Parathyroid adenoma (tissue), 2 donors: Measurements from ENCODE around the gene HNRNPA2B1.

ENCODE experiments used
- H2AFZ ChIP-seq: fragments of 300-600 bp; sonication (generic); one replicate; pipeline ENCODE4 v1.7.0; 2017; ENCODE audit warnings: antibody characterized with exemption, mild to moderate bottlenecking
- H3K27ac ChIP-seq: fragments of 300-600 bp; sonication (generic); one replicate; pipeline ENCODE4 v1.7.0; 2017
- H3K27me3 ChIP-seq: fragments of 300-600 bp; sonication (generic); one replicate; pipeline ENCODE4 v1.7.0; 2017; ENCODE audit warnings: low read length; ENCODE audit not compliant: control insufficient read depth, insufficient read depth
- H3K36me3 ChIP-seq: fragments of 300-600 bp; sonication (generic); one replicate; pipeline ENCODE4 v1.7.0; 2017; ENCODE audit warnings: low read length; ENCODE audit not compliant: control insufficient read depth, insufficient read depth
- H3K4me1 ChIP-seq: fragments of 300-600 bp; sonication (generic); one replicate; pipeline ENCODE4 v1.7.0; 2017; ENCODE audit warnings: control low read depth
- H3K4me2 ChIP-seq: fragments of 300-600 bp; sonication (generic); one replicate; pipeline ENCODE4 v1.7.0; 2017; ENCODE audit warnings: low read length
- H3K4me3 ChIP-seq: fragments of 300-600 bp; sonication (generic); one replicate; pipeline ENCODE4 v1.7.0; 2017; ENCODE audit warnings: low read depth, low read length
- H3K79me2 ChIP-seq: fragments of 300-600 bp; sonication (generic); one replicate; pipeline ENCODE4 v1.7.0; 2017; ENCODE audit warnings: control low read depth
- H3K9ac ChIP-seq: fragments of 300-600 bp; sonication (generic); one replicate; pipeline ENCODE4 v1.7.0; 2017; ENCODE audit warnings: mild to moderate bottlenecking
- H3K9me3 ChIP-seq: fragments of 300-600 bp; sonication (generic); one replicate; pipeline ENCODE4 v1.7.0; 2017; ENCODE audit warnings: low read length; ENCODE audit not compliant: control insufficient read depth
- TF ChIP-seq, protein P1 (sequence below): fragments of 300-600 bp; sonication (generic); IDR thresholded peaks from one replicate; pipeline ENCODE4 v1.7.0; 2017; ENCODE audit warnings: antibody characterized with exemption, mild to moderate bottlenecking
- donor health status: primary hyperparathyroidism.

HNRNPA2B1 gene

DNA sequence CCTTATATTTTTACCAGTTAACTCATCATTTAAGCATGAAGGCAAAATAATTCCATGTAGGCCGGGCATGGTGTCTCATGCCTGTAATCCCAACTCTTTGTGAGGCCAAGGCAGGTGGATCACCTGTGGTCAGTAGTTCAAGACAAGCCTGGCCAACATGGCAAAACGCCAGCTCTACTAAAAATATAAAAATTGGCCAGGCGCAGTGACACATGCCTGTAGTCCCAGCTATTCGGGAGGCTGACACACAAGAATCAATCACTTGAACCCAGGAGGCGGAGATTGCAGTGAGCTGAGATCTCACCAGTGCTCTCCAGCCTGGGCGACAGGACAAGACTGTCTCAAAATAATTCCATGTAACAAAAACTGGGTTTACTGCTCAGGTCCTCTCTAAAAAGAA lies 18.3 kb downstream of the HNRNPA2B1 start:
- Histone ChIP-seq H2AFZ (no peak overlapping the region), H3K4me2 (no peak overlapping the region), H3K9ac (no peak overlapping the region), H3K9me3 (no peaks in the 10 kb centered on the region), H3K79me2 (no peaks in the 10 kb centered on the region), H3K36me3 (no peaks in the 10 kb centered on the region), H3K27ac (no peak overlapping the region), H3K27me3 (no peaks in the 10 kb centered on the region), H3K4me3 (no peak overlapping the region), H3K4me1 (peaks cover 2% of the 10 kb centered on the region)
- TF ChIP-seq, protein P1, sequence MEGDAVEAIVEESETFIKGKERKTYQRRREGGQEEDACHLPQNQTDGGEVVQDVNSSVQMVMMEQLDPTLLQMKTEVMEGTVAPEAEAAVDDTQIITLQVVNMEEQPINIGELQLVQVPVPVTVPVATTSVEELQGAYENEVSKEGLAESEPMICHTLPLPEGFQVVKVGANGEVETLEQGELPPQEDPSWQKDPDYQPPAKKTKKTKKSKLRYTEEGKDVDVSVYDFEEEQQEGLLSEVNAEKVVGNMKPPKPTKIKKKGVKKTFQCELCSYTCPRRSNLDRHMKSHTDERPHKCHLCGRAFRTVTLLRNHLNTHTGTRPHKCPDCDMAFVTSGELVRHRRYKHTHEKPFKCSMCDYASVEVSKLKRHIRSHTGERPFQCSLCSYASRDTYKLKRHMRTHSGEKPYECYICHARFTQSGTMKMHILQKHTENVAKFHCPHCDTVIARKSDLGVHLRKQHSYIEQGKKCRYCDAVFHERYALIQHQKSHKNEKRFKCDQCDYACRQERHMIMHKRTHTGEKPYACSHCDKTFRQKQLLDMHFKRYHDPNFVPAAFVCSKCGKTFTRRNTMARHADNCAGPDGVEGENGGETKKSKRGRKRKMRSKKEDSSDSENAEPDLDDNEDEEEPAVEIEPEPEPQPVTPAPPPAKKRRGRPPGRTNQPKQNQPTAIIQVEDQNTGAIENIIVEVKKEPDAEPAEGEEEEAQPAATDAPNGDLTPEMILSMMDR, result no peak

- H3K36me3 ChIP-seq, result no peaks in the 10 kb centered on the region
- H3K79me2 ChIP-seq, result no peaks in the 10 kb centered on the region
- H3K9ac ChIP-seq, result no peak overlapping the region
- no peaks in the 10 kb centered on the region for H3K27me3 ChIP-seq
- H3K4me2 ChIP-seq, result no peak overlapping the region
- peaks cover 2% of the 10 kb centered on the region for H3K4me1 ChIP-seq
- H3K9me3 ChIP-seq, result no peaks in the 10 kb centered on the region
- H3K27ac ChIP-seq, result no peak overlapping the region
- TF ChIP-seq, protein P1, result no peak
- no peak overlapping the region for H2AFZ ChIP-seq
- H3K4me3 ChIP-seq, result no peak overlapping the region
Observed at GRCh38 chr7:26181474-26182227, 18.9 kb downstream of the HNRNPA2B1 start.

GRCh38 chr7:26180792-26181198 lies 19.8 kb downstream of the HNRNPA2B1 start:
- Histone ChIP-seq H3K36me3 (no peaks in the 10 kb centered on the region), H2AFZ (no peak overlapping the region), H3K9ac (no peak overlapping the region), H3K4me2 (no peak overlapping the region), H3K4me3 (no peak overlapping the region), H3K4me1 (peaks cover 2% of the 10 kb centered on the region), H3K79me2 (no peaks in the 10 kb centered on the region), H3K9me3 (no peaks in the 10 kb centered on the region), H3K27ac (no peak overlapping the region), H3K27me3 (no peaks in the 10 kb centered on the region)
- TF ChIP-seq, protein P1, result no peak

DNA sequence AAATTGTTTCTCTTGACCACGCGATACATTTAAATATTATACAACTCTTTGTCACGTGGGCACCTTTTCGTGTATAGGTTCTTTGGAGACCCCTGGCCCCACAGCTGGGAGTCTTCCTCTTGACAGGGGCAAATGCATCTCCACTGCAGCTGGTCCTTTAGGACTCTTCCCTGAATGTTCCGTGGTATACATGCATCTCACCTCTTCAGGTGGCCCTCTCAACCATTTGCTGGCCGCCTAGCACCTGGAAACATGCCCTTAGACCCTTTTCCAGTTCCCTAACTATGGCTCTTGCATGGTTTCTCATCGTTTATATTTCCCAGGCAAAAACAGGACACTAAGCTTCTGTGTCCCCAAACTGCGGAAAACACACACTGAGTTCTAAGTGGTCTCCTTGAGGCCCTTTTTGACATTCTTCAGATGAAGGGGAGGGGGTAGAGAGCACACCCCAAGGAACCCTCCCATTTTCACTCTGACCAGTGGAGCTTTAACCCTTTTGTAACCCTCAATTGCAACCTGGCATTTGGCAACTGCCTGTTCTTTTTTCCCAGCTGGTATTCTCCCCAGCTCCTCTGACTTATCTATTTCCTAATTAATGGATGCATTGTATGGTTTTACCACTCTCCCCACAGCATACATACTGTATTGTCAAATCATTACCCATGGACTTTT lies 20.6 kb downstream of the HNRNPA2B1 start:
- Histone ChIP-seq H3K79me2 (no peaks in the 10 kb centered on the region), H3K4me2 (no peak overlapping the region), H3K4me1 (peaks cover 2% of the 10 kb centered on the region), H3K27me3 (no peaks in the 10 kb centered on the region), H3K9me3 (no peaks in the 10 kb centered on the region), H3K9ac (no peak overlapping the region), H3K36me3 (no peaks in the 10 kb centered on the region), H3K4me3 (no peak overlapping the region), H3K27ac (no peak overlapping the region), H2AFZ (no peak overlapping the region)
- TF ChIP-seq, protein P1, result no peak
